B cell (primary cell): ENCODE measurements around the gene TAMALIN. TPM values are rescaled to one million over a fixed set of nuclear protein-coding genes. Genes with fewer than 3 reads are reported as not detected.
A peak's percentile ranks its signal among the peaks of the same experiment; 100 is the strongest.

ENCODE experiments used
- ATAC-seq: fragments of 200-7000 bp; cut with Tn5 transposase; one replicate; pipeline ENCODE4 v1.10.0; 2021; ENCODE audit warnings: low read depth, mild to moderate bottlenecking, moderate number of reproducible peaks, moderate library complexity
- CTCF ChIA-PET: fragments of 350-600 bp; sonication (Branson Sonifier 250); formaldehyde crosslinking; loops from one replicate; lab custom pipeline; 2021; ENCODE audit warnings: antibody characterized with exemption, inconsistent platforms; lab: Charles Lee
- POLR2A ChIA-PET: fragments of 350-600 bp; sonication (Branson Sonifier 250); formaldehyde crosslinking; loops from one replicate; lab custom pipeline; 2021; ENCODE audit warnings: antibody characterized with exemption; lab: Charles Lee
- DNase-seq: peaks from one replicate; pipeline ENCODE4 v3.0.0; 2013
- H2AFZ ChIP-seq: 2 replicates; pipeline ENCODE4 v1.6.1; 2012; ENCODE audit warnings: mild to moderate bottlenecking, low read depth, low read length; ENCODE audit not compliant: insufficient read depth, poor library complexity, severe bottlenecking
- H3K27ac ChIP-seq, 2 donors: 1 replicate in 1 of 2; 2 replicates in 1 of 2; pipeline ENCODE4 v1.5.1; 2012 to 2013; ENCODE audit warnings: low read length in 2 of 2, mild to moderate bottlenecking in 2 of 2, moderate library complexity in 1 of 2
- H3K27me3 ChIP-seq, 4 experiments: fragments of 200-600 bp in 1 of 4; sonication (generic) in 1 of 4; replicated peaks in 1 of 4; 1 replicate in 2 of 4; 2 replicates in 2 of 4; pipeline versions ENCODE4 v1.6.1 to v1.7.0; 2013 to 2016; ENCODE audit warnings: low read length in 3 of 4, mild to moderate bottlenecking in 2 of 4, mixed read lengths in 1 of 4, moderate library complexity in 1 of 4; ENCODE audit not compliant: insufficient read depth in 4 of 4, control insufficient read depth in 3 of 4; ENCODE audit errors: control extremely low read depth in 1 of 4
- H3K36me3 ChIP-seq, 2 experiments: replicated peaks in 1 of 2; 1 replicate in 1 of 2; 2 replicates in 1 of 2; pipeline versions ENCODE4 v1.6.1 to v1.7.1; 2013; ENCODE audit warnings: low read length in 1 of 2; ENCODE audit not compliant: insufficient read depth in 2 of 2, control insufficient read depth in 1 of 2; ENCODE audit errors: control extremely low read depth in 1 of 2, extremely low read depth in 1 of 2
- H3K4me1 ChIP-seq, 2 donors: fragments of 200-600 bp in 1 of 2; sonication (generic) in 1 of 2; 1 replicate in 1 of 2; 2 replicates in 1 of 2; pipeline versions ENCODE4 v1.5.1 to v1.6.1; 2013 to 2017; ENCODE audit warnings: low read length in 2 of 2; ENCODE audit not compliant: control insufficient read depth in 2 of 2, insufficient read depth in 2 of 2
- H3K4me2 ChIP-seq: replicated peaks from 2 replicates; pipeline ENCODE3; 2012; ENCODE audit warnings: mild to moderate bottlenecking, low read depth, low read length; ENCODE audit not compliant: poor library complexity, severe bottlenecking
- H3K4me3 ChIP-seq, 5 experiments: fragments of 200-600 bp in 1 of 5; sonication (generic) in 1 of 5; 1 replicate in 3 of 5; 2 replicates in 2 of 5; pipeline versions ENCODE4 v1.5.1 to v1.7.0; 2011 to 2016; ENCODE audit warnings: low read length in 4 of 5, mild to moderate bottlenecking in 4 of 5, low read depth in 2 of 5, control low read depth in 1 of 5, moderate library complexity in 1 of 5; ENCODE audit not compliant: insufficient read depth in 1 of 5; ENCODE audit errors: control extremely low read depth in 1 of 5, extremely low read depth in 1 of 5
- H3K79me2 ChIP-seq: fragments of 200-600 bp; sonication (generic); one replicate; pipeline ENCODE4 v1.6.0; 2016; ENCODE audit warnings: low read length; ENCODE audit not compliant: control insufficient read depth, insufficient read depth
- H3K9ac ChIP-seq: fragments of 200-600 bp; sonication (generic); 2 replicates; pipeline ENCODE4 v1.6.1; 2017; ENCODE audit warnings: mild to moderate bottlenecking, low read length, moderate library complexity
- H3K9me3 ChIP-seq, 3 donors: one replicate each; pipeline versions ENCODE4 v1.6.1 to v1.7.1; 2013; ENCODE audit warnings: low read length in 2 of 3; ENCODE audit not compliant: control insufficient read depth in 2 of 3, insufficient read depth in 1 of 3; ENCODE audit errors: control extremely low read depth in 1 of 3
- H4K20me1 ChIP-seq: 2 replicates; pipeline ENCODE4 v1.6.0; 2012; ENCODE audit warnings: mild to moderate bottlenecking, low read length; ENCODE audit not compliant: insufficient read depth, control insufficient read depth, poor library complexity, severe bottlenecking
- H3K27ac Mint-ChIP-seq: one replicate; pipeline ENCODE4 v1.8.0; 2021; ENCODE audit warnings: mixed read lengths
- H3K27me3 Mint-ChIP-seq: one replicate; pipeline ENCODE4 v1.8.0; 2021; ENCODE audit warnings: mixed read lengths
- H3K4me1 Mint-ChIP-seq: one replicate; pipeline ENCODE4 v1.8.0; 2021; ENCODE audit warnings: mixed read lengths
- H3K4me3 Mint-ChIP-seq: one replicate; pipeline ENCODE4 v1.8.0; 2021; ENCODE audit warnings: mixed read lengths
- H3K9me3 Mint-ChIP-seq: one replicate; pipeline ENCODE4 v1.8.0; 2022; ENCODE audit warnings: mixed read lengths; ENCODE audit not compliant: insufficient read depth
- CTCF ChIP-seq: fragments of 200-600 bp; IDR thresholded peaks from one replicate; pipeline ENCODE4 v1.8.0; 2022; ENCODE audit warnings: antibody characterized with exemption, mild to moderate bottlenecking
- EZH2 ChIP-seq: IDR thresholded peaks from 2 replicates; pipeline ENCODE4 v1.6.1; 2012; ENCODE audit warnings: borderline replicate concordance, low read depth, mild to moderate bottlenecking, moderate library complexity, low read length; ENCODE audit not compliant: insufficient read depth, poor library complexity, severe bottlenecking
- WGBS: methylation state at CpG from one replicate; pipeline ENCODE4 v1.1.5; 2013; ENCODE audit warnings: missing lambda C conversion rate; ENCODE audit not compliant: insufficient coverage; 5-methylcytosine and 5-hydroxymethylcytosine counted together
- intact Hi-C: fragments of 100-400 bp; cut with micrococcal nuclease; formaldehyde crosslinking; loops from one replicate; pipeline ENCODE4 v1.10.0; 2022
- polyA plus RNA-seq: library from polyadenylated mRNA; depleted of rRNA; stranded (reverse); fragments of >200 nt; gene quantifications from 2 replicates; pipeline ENCODE4 v1.2.3, GENCODE V29; 2012
- total RNA-seq, 2 donors: library from RNA; stranded (reverse); fragments of 120-200 nt in 1 of 2; gene quantifications; 1 replicate in 1 of 2; 2 replicates in 1 of 2; pipeline versions ENCODE4 v1.2.3 to v1.2.4, GENCODE V29; 2013 to 2022

TAMALIN gene
- total and polyA plus RNA-seq, 2 donors (not counting 1 experiment from before 2014, with no cell fraction given), result 139 to 151 TPM

GRCh38 chr12:52050758-52051541 lies 44.2 kb downstream of the TAMALIN start, which contains the start of gene NR4A1:
Gene NR4A1 (plus strand): TSS chr12:52051442. CDS start chr12:52054329, 2,887 bp downstream.
- peaks cover 0 to 9% of the 10 kb centered on the region in 2 experiments for H3K36me3 ChIP-seq
- H3K4me2 ChIP-seq, result peak within 1 kb of the TSS; percentile 97
- Mint-ChIP-seq H3K4me1 (peaks cover 45% of the 10 kb centered on the region), H3K27ac (peak within 1 kb of the TSS; percentile 99), H3K4me3 (peak within 1 kb of the TSS; percentile 100), H3K27me3 (no peaks in the 10 kb centered on the region), H3K9me3 (no peaks in the 10 kb centered on the region)
- ChIA-PET POLR2A (interaction anchor here (0.5 to 2.5 kb wide), 18 partner anchors 10 to 66 kb away, joined by 3 to 31 read pairs (median 4); partner anchors contain the start of genes ATG101 and TAMALIN), CTCF (interaction anchor here (0.6 to 2.7 kb wide), 16 partner anchors 10 to 67 kb away, joined by 3 to 49 read pairs (median 6); partner anchors contain the start of gene ATG101)
- H3K27ac ChIP-seq, result peak within 1 kb of the TSS; percentile 99 to 100
- H3K9me3 ChIP-seq, result no peaks in the 10 kb centered on the region
- WGBS, result 0% methylated on average over 70 of the region's 77 CpGs
- H3K4me1 ChIP-seq, result peaks cover 25 to 38% of the 10 kb centered on the region in 2 donors
- intact Hi-C loops, result loop anchor here (1.0 kb wide), 7 partner anchors 9 to 46 kb away; partner anchors contain the start of gene ATG101
- H3K27me3 ChIP-seq, result no peaks in the 10 kb centered on the region
- peaks cover 39% of the 10 kb centered on the region for H4K20me1 ChIP-seq
- DNase-seq (peak; percentile 99), ATAC-seq (peak; percentile 80)
- H3K4me3 ChIP-seq, result peak within 1 kb of the TSS; percentile 73 to 92 (median 86)
- TF ChIP-seq CTCF (no peak), EZH2 (no peak)
- peaks cover 15% of the 10 kb centered on the region for H3K79me2 ChIP-seq
- H3K9ac ChIP-seq, result peak within 1 kb of the TSS; percentile 98
- H2AFZ ChIP-seq, result no peak within 1 kb of the TSS
